Spleen (tissue), 7 donors: ENCODE data around the gene SLC26A1.

Experiments
- POLR2A ChIP-seq, 3 donors: fragments of 450-650 bp; IDR thresholded peaks; one replicate each; pipeline ENCODE4 v1.5.1; 2017; ENCODE audit warnings: antibody characterized with exemption in 3 of 3, mild to moderate bottlenecking in 1 of 3
- TF ChIP-seq, protein P1 (sequence below), 11 experiments: fragments of 200-600 bp in 7 of 11; fragments of 450-650 bp in 4 of 11; sonication (generic) in 4 of 11; IDR thresholded peaks in 8 of 11; conservative IDR thresholded peaks in 3 of 11; 1 replicate in 7 of 11; 2 replicates in 4 of 11; pipeline versions ENCODE4 v1.4.0 to v1.8.0; 2016 to 2021; ENCODE audit warnings: antibody characterized with exemption in 11 of 11, inconsistent platforms in 4 of 11, mild to moderate bottlenecking in 1 of 11
- donor health status: DM: no; HTN: no; CAD: no; lungs with moderate emphysema.
- donor health status: DM: no; HTN: no; CAD: no.
- donor health status: DM: no; HTN: no; CAD: no.

DNA sequence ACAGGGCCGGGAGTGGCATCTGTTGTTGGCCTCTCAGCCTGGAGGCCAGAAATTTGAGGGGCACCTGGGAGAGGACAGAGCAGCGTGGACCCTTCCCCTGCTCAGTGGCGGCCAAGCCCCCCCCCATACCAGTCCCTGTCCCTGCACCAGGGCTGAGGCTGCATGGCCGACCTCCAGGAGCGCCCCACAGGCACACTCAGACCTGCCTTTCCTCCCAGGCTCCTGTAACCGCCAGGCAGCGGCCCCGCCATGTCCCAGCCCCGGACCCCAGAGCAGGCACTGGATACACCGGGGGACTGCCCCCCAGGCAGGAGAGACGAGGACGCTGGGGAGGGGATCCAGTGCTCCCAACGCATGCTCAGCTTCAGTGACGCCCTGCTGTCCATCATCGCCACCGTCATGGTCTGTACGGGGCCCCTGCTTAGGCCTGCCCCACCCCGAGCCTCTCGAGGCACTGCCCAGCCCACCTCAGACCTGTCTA lies 45.7 kb downstream of the SLC26A1 start:
- no peak for TF ChIP-seq POLR2A (IDR thresholded peaks at IDR 0.05)
- TF ChIP-seq, protein P1, sequence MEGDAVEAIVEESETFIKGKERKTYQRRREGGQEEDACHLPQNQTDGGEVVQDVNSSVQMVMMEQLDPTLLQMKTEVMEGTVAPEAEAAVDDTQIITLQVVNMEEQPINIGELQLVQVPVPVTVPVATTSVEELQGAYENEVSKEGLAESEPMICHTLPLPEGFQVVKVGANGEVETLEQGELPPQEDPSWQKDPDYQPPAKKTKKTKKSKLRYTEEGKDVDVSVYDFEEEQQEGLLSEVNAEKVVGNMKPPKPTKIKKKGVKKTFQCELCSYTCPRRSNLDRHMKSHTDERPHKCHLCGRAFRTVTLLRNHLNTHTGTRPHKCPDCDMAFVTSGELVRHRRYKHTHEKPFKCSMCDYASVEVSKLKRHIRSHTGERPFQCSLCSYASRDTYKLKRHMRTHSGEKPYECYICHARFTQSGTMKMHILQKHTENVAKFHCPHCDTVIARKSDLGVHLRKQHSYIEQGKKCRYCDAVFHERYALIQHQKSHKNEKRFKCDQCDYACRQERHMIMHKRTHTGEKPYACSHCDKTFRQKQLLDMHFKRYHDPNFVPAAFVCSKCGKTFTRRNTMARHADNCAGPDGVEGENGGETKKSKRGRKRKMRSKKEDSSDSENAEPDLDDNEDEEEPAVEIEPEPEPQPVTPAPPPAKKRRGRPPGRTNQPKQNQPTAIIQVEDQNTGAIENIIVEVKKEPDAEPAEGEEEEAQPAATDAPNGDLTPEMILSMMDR (IDR thresholded peaks at IDR 0.05 in 8 of 11, conservative IDR thresholded peaks at IDR 0.05 in 3 of 11) = no peak
